NT2/D1 (cell line): ENCODE measurements around the gene IFIT1B.

Source experiments
- YY1 ChIP-seq: IDR thresholded peaks from 2 replicates; pipeline ENCODE4 v1.6.1; 2011; ENCODE audit not compliant: insufficient read length, insufficient read depth
- ZNF274 ChIP-seq: IDR thresholded peaks from 2 replicates; pipeline ENCODE4 v1.6.1; 2011; ENCODE audit warnings: mild to moderate bottlenecking, low read depth, low read length

- TF ChIP-seq ZNF274 (no peak), YY1 (no peak)
Observed at GRCh38 chr10:89395141-89395540, 17.3 kb downstream of the IFIT1B start.
